Measurements from ENCODE around the gene FBN2. TPM values are rescaled to one million over a fixed set of nuclear protein-coding genes. Genes with fewer than 3 reads are reported as not detected.
A peak's percentile ranks its signal among the peaks of the same experiment; 100 is the strongest.

Gene FBN2
- polyA plus RNA-seq (2013): 18.5 and 19.0 TPM in 2 replicates

DNA sequence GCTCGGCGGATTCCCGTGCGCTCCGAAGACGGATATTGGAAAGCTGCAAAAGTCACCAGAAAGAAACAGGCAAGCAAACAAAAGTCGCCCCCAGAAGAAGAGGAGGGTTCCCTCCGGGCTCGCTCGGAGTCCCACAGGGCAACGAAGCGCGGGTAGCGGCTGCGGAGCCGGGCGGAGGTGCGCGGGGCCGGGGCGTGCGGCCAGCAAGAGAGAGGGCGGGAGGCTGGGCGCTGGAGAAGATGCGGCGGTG, at the start of gene FBN2:
FBN2 (minus strand) TSS at position 246 of the 250 bp plus-strand sequence. CDS start 642 bp downstream, outside the sequence.
- Histone ChIP-seq H3K23ac (ENCODE audit: low read length) (no peak within 1 kb of the TSS), H3K27ac (ENCODE audit: low read depth, low read length) (peak within 1 kb of the TSS; percentile 55), H3K36me3 (ENCODE audit: control insufficient read depth in 1 of 2, insufficient read depth in 2 of 2, low read length in 2 of 2) (no peaks in the 10 kb centered on the region), H4K91ac (ENCODE audit: low read depth, low read length) (peak within 1 kb of the TSS; percentile 65), H2AK5ac (ENCODE audit: low read length) (no peak within 1 kb of the TSS), H2BK120ac (ENCODE audit: insufficient read depth, low read length, poor library complexity) (peak within 1 kb of the TSS; percentile 48), H3K18ac (ENCODE audit: low read length) (peak within 1 kb of the TSS; percentile 80), H2BK5ac (ENCODE audit: low read depth, low read length, poor library complexity) (peak within 1 kb of the TSS; percentile 79), H3K79me1 (ENCODE audit: low read length) (peaks cover 11% of the 10 kb centered on the region), H3K4ac (ENCODE audit: low read depth, low read length) (peak within 1 kb of the TSS; percentile 30), H3K4me1 (ENCODE audit: control insufficient read depth in 1 of 2, insufficient read depth in 2 of 2, low read length in 2 of 2) (peaks cover 0 to 4% of the 10 kb centered on the region in 2 experiments), H4K12ac (ENCODE audit: low read depth, low read length) (peak within 1 kb of the TSS; percentile 68), H3K4me2 (ENCODE audit: low read length) (peak within 1 kb of the TSS; percentile 88), H3K27me3 (ENCODE audit: insufficient read depth, low read length) (no peaks in the 10 kb centered on the region), H2AFZ (ENCODE audit: insufficient read depth, low read length, poor library complexity) (peak within 1 kb of the TSS; percentile 33), H4K8ac (ENCODE audit: low read depth, low read length) (peak within 1 kb of the TSS; percentile 59), H3K79me2 (ENCODE audit: control insufficient read depth, insufficient read depth, low read length, poor library complexity) (peaks cover 2% of the 10 kb centered on the region), H3K9ac (ENCODE audit: low read length) (peak within 1 kb of the TSS; percentile 72), H2BK12ac (ENCODE audit: low read length) (peak within 1 kb of the TSS; percentile 13), H3K9me3 (ENCODE audit: insufficient read depth, low read depth, low read length) (no peaks in the 10 kb centered on the region), H3K14ac (ENCODE audit: low read length) (peak within 1 kb of the TSS; percentile 72), H3K4me3 (ENCODE audit: low read depth, low read length) (peak within 1 kb of the TSS; percentile 91)
- no peak for DNase-seq
- no CpG with 5 or more reads among the region's 26 CpGs for WGBS (ENCODE audit: extremely low coverage, insufficient coverage, insufficient read length)

DNA sequence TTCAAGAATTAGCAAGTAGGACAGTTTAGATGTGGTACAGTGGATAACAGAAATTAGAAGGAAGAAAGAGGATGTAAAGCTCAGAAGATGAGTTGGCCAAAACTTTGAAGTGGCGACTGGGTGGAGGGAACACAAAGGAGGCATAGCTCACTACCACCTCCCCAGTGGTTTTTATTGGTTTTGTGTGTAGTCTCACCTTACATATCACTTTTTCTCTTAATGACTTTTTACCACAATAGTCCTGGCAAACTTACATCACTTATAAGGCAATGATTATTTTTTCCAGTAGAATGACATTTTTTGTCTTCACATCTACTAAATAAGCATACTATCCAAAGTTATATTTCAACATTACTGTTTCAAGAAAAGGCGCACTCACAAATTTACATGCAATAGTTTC, 49.2 kb upstream of the FBN2 start:
- no peak overlapping the region for H2AFZ ChIP-seq (ENCODE audit: insufficient read depth, low read length, poor library complexity)
- no peak overlapping the region for H2BK120ac ChIP-seq (ENCODE audit: insufficient read depth, low read length, poor library complexity)
- no peak overlapping the region for H4K12ac ChIP-seq (ENCODE audit: low read depth, low read length)
- no peaks in the 10 kb centered on the region for H3K36me3 ChIP-seq (ENCODE audit: control insufficient read depth in 1 of 2, insufficient read depth in 2 of 2, low read length in 2 of 2)
- H2BK5ac ChIP-seq (ENCODE audit: low read depth, low read length, poor library complexity): no peak overlapping the region
- no peak overlapping the region for H3K27ac ChIP-seq (ENCODE audit: low read depth, low read length)
- no CpG with 5 or more reads among the region's 2 CpGs for WGBS (ENCODE audit: extremely low coverage, insufficient coverage, insufficient read length)
- no peak overlapping the region for H2AK5ac ChIP-seq (ENCODE audit: low read length)
- H3K4me2 ChIP-seq (ENCODE audit: low read length): no peak overlapping the region
- DNase-seq: no peak
- H3K9me3 ChIP-seq (ENCODE audit: insufficient read depth, low read depth, low read length): no peaks in the 10 kb centered on the region
- H2BK12ac ChIP-seq (ENCODE audit: low read length): no peak overlapping the region
- H3K4me1 ChIP-seq (ENCODE audit: control insufficient read depth in 1 of 2, insufficient read depth in 2 of 2, low read length in 2 of 2): no peaks in the 10 kb centered on the region
- no peaks in the 10 kb centered on the region for H3K79me2 ChIP-seq (ENCODE audit: control insufficient read depth, insufficient read depth, low read length, poor library complexity)
- H3K14ac ChIP-seq (ENCODE audit: low read length): no peak overlapping the region
- no peak overlapping the region for H3K4ac ChIP-seq (ENCODE audit: low read depth, low read length)
- H4K91ac ChIP-seq (ENCODE audit: low read depth, low read length): no peak overlapping the region
- no peak overlapping the region for H3K9ac ChIP-seq (ENCODE audit: low read length)
- H3K18ac ChIP-seq (ENCODE audit: low read length): no peak overlapping the region
- no peak overlapping the region for H4K8ac ChIP-seq (ENCODE audit: low read depth, low read length)
- H3K23ac ChIP-seq (ENCODE audit: low read length): no peak overlapping the region
- no peaks in the 10 kb centered on the region for H3K27me3 ChIP-seq (ENCODE audit: insufficient read depth, low read length)
- no peaks in the 10 kb centered on the region for H3K79me1 ChIP-seq (ENCODE audit: low read length)
- H3K4me3 ChIP-seq (ENCODE audit: low read depth, low read length): no peak overlapping the region

DNA sequence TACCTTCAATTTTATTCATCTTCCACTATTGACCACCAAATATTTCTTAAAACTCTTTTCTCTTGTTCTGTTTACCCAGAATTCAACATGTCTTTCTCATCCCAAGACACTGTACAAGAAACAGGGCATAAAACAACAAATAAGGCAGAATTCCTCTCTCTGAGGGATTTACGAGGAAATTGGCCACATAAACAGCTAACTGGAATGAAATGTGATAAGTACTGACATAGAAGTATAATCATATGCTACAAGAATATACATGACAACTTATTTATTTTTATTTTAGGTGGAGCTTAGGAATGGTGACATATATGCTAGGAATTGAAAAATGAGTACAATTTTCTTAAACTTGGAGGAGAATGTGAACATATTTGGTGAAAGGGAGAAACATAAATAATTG, 48.8 kb upstream of the FBN2 start:
- H3K79me2 ChIP-seq (ENCODE audit: control insufficient read depth, insufficient read depth, low read length, poor library complexity): no peaks in the 10 kb centered on the region
- H2BK12ac ChIP-seq (ENCODE audit: low read length): no peak overlapping the region
- H2AK5ac ChIP-seq (ENCODE audit: low read length): no peak overlapping the region
- no peak overlapping the region for H3K14ac ChIP-seq (ENCODE audit: low read length)
- no peak for DNase-seq
- no peak overlapping the region for H3K9ac ChIP-seq (ENCODE audit: low read length)
- H3K4me2 ChIP-seq (ENCODE audit: low read length): no peak overlapping the region
- no peak overlapping the region for H3K4me3 ChIP-seq (ENCODE audit: low read depth, low read length)
- no peaks in the 10 kb centered on the region for H3K9me3 ChIP-seq (ENCODE audit: insufficient read depth, low read depth, low read length)
- no peak overlapping the region for H3K23ac ChIP-seq (ENCODE audit: low read length)
- H3K4me1 ChIP-seq (ENCODE audit: control insufficient read depth in 1 of 2, insufficient read depth in 2 of 2, low read length in 2 of 2): no peaks in the 10 kb centered on the region
- H3K79me1 ChIP-seq (ENCODE audit: low read length): no peaks in the 10 kb centered on the region
- H3K27ac ChIP-seq (ENCODE audit: low read depth, low read length): no peak overlapping the region
- no peak overlapping the region for H3K4ac ChIP-seq (ENCODE audit: low read depth, low read length)
- no peak overlapping the region for H4K12ac ChIP-seq (ENCODE audit: low read depth, low read length)
- no peaks in the 10 kb centered on the region for H3K36me3 ChIP-seq (ENCODE audit: control insufficient read depth in 1 of 2, insufficient read depth in 2 of 2, low read length in 2 of 2)
- no peak overlapping the region for H2AFZ ChIP-seq (ENCODE audit: insufficient read depth, low read length, poor library complexity)
- no peaks in the 10 kb centered on the region for H3K27me3 ChIP-seq (ENCODE audit: insufficient read depth, low read length)
- H2BK5ac ChIP-seq (ENCODE audit: low read depth, low read length, poor library complexity): no peak overlapping the region
- H2BK120ac ChIP-seq (ENCODE audit: insufficient read depth, low read length, poor library complexity): no peak overlapping the region
- H4K8ac ChIP-seq (ENCODE audit: low read depth, low read length): no peak overlapping the region
- WGBS (ENCODE audit: extremely low coverage, insufficient coverage, insufficient read length): no CpG with 5 or more reads among the region's 1 CpG
- H3K18ac ChIP-seq (ENCODE audit: low read length): no peak overlapping the region
- H4K91ac ChIP-seq (ENCODE audit: low read depth, low read length): no peak overlapping the region

DNA sequence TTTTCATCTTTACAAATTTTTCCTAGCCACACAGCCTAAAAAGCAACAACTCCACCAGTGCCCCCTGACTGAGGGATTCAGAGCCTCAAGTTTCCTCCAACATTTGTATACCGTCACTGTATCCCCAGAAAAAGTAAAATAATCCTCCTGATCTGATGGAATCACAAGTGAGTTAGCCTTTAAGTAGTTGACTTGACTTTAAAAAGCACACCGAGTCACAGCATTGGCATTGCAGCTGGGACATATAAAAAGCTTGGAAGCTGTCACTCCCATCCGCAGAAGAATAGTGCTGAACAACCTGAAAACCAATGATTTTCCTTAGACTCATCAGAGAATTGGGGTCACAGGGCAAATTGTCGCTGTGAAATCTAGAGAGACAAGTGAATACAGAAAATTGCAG, 41.6 kb upstream of the FBN2 start:
- H3K18ac ChIP-seq (ENCODE audit: low read length): no peak overlapping the region
- no CpG with 5 or more reads among the region's 4 CpGs for WGBS (ENCODE audit: extremely low coverage, insufficient coverage, insufficient read length)
- H3K4me1 ChIP-seq (ENCODE audit: control insufficient read depth in 1 of 2, insufficient read depth in 2 of 2, low read length in 2 of 2): no peaks in the 10 kb centered on the region

More for the DNA sequence above, 41.6 kb upstream of the FBN2 start:
- no peak overlapping the region for H2BK12ac ChIP-seq (ENCODE audit: low read length)
- H2BK120ac ChIP-seq (ENCODE audit: insufficient read depth, low read length, poor library complexity): no peak overlapping the region
- no peak overlapping the region for H3K23ac ChIP-seq (ENCODE audit: low read length)
- no peak overlapping the region for H3K4me2 ChIP-seq (ENCODE audit: low read length)
- H3K4ac ChIP-seq (ENCODE audit: low read depth, low read length): no peak overlapping the region
- H4K8ac ChIP-seq (ENCODE audit: low read depth, low read length): no peak overlapping the region
- H3K9me3 ChIP-seq (ENCODE audit: insufficient read depth, low read depth, low read length): no peaks in the 10 kb centered on the region
- no peak overlapping the region for H4K12ac ChIP-seq (ENCODE audit: low read depth, low read length)
- no peaks in the 10 kb centered on the region for H3K79me2 ChIP-seq (ENCODE audit: control insufficient read depth, insufficient read depth, low read length, poor library complexity)
- H2AK5ac ChIP-seq (ENCODE audit: low read length): no peak overlapping the region
- H3K36me3 ChIP-seq (ENCODE audit: control insufficient read depth in 1 of 2, insufficient read depth in 2 of 2, low read length in 2 of 2): no peaks in the 10 kb centered on the region
- no peak for DNase-seq
- no peak overlapping the region for H2BK5ac ChIP-seq (ENCODE audit: low read depth, low read length, poor library complexity)
- H2AFZ ChIP-seq (ENCODE audit: insufficient read depth, low read length, poor library complexity): no peak overlapping the region
- H3K9ac ChIP-seq (ENCODE audit: low read length): no peak overlapping the region
- no peaks in the 10 kb centered on the region for H3K79me1 ChIP-seq (ENCODE audit: low read length)
- H3K27me3 ChIP-seq (ENCODE audit: insufficient read depth, low read length): no peaks in the 10 kb centered on the region
- no peak overlapping the region for H3K4me3 ChIP-seq (ENCODE audit: low read depth, low read length)
- H4K91ac ChIP-seq (ENCODE audit: low read depth, low read length): no peak overlapping the region
- no peak overlapping the region for H3K27ac ChIP-seq (ENCODE audit: low read depth, low read length)
- no peak overlapping the region for H3K14ac ChIP-seq (ENCODE audit: low read length)

All from trophoblast cell (in vitro differentiated cells and primary cell).